Transverse colon (tissue), 4 donors: ENCODE data around the gene TIMD4.

Source experiments
- POLR2A ChIP-seq: fragments of 450-650 bp; IDR thresholded peaks from one replicate; pipeline ENCODE4 v1.6.1; 2016; ENCODE audit warnings: antibody characterized with exemption, mild to moderate bottlenecking, moderate library complexity
- POLR2AphosphoS5 ChIP-seq, 3 donors: sonication (generic); formaldehyde crosslinking; IDR thresholded peaks; one replicate each; pipeline ENCODE4 v1.6.1; 2016; ENCODE audit warnings: antibody characterized with exemption in 3 of 3
- TF ChIP-seq, protein P1 (sequence below), 5 experiments: fragments of 200-600 bp in 3 of 5; fragments of 450-650 bp in 2 of 5; sonication (generic) in 3 of 5; IDR thresholded peaks; 1 replicate in 2 of 5; 2 replicates in 3 of 5; pipeline ENCODE4 v1.5.1; 2016 to 2017; ENCODE audit warnings: antibody characterized with exemption in 5 of 5, inconsistent platforms in 3 of 5, mild to moderate bottlenecking in 2 of 5, moderate library complexity in 1 of 5

DNA sequence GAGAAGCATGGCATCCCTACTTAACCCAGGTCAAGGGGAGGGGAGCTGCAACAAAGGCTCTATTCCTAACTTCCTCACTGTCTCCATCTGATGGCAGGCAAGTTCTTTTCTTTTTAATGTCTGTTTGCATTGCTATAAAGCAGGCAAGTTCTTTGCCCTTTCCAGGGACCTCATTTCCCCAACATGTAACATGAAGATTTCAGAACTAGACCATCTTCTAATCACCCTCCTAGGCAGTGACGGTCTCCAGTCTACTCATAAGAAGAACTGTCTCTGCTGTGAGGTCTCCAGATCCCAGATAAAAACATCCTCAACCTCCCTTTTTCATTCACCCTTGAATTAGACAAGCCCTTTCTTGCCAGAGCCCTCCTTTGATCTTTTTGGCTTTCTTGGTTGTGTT lies 70.8 kb downstream of the TIMD4 start:
- TF ChIP-seq, protein P1, sequence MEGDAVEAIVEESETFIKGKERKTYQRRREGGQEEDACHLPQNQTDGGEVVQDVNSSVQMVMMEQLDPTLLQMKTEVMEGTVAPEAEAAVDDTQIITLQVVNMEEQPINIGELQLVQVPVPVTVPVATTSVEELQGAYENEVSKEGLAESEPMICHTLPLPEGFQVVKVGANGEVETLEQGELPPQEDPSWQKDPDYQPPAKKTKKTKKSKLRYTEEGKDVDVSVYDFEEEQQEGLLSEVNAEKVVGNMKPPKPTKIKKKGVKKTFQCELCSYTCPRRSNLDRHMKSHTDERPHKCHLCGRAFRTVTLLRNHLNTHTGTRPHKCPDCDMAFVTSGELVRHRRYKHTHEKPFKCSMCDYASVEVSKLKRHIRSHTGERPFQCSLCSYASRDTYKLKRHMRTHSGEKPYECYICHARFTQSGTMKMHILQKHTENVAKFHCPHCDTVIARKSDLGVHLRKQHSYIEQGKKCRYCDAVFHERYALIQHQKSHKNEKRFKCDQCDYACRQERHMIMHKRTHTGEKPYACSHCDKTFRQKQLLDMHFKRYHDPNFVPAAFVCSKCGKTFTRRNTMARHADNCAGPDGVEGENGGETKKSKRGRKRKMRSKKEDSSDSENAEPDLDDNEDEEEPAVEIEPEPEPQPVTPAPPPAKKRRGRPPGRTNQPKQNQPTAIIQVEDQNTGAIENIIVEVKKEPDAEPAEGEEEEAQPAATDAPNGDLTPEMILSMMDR (IDR thresholded peaks at IDR 0.05), result no peak
- no peak for TF ChIP-seq POLR2AphosphoS5 (IDR thresholded peaks at IDR 0.05)
- no peak for TF ChIP-seq POLR2A
